ENCODE results near the gene MYL2.

MYL2 gene

DNA sequence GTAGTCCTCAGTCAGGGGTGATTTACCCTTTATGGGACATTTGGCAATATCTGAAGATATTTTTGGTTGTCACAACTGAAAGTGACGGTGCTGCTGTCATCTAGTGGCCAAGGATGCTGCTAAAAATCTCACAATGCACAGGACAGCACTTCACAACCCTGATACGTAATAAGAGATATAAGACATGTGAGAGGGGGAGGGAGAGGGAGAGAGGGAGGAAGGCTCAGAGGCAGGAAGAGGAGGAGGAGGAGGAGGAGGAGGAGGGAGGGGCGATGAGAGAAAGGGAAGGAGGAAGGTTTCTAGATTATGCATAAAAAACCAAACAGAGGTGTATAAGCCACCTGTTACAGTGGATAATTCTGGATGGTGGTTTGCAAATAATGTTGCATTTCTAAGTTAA lies 14.3 kb downstream of the MYL2 start:
- TF ChIP-seq TAF1 (IDR thresholded peaks at IDR 0.05; ENCODE audit: borderline replicate concordance, insufficient read depth, low read length) (no peak), SIN3A (IDR thresholded peaks at IDR 0.05; ENCODE audit: borderline replicate concordance, insufficient read depth, low read length) (no peak), FOXP2 (optimal IDR thresholded peaks at IDR 0.05; ENCODE audit: borderline replicate concordance, extremely low read depth, extremely low read length, insufficient read depth) (no peak), POLR2AphosphoS5 (IDR thresholded peaks at IDR 0.05; ENCODE audit: low read depth, low read length) (no peak)
- TF ChIP-seq, protein P1, sequence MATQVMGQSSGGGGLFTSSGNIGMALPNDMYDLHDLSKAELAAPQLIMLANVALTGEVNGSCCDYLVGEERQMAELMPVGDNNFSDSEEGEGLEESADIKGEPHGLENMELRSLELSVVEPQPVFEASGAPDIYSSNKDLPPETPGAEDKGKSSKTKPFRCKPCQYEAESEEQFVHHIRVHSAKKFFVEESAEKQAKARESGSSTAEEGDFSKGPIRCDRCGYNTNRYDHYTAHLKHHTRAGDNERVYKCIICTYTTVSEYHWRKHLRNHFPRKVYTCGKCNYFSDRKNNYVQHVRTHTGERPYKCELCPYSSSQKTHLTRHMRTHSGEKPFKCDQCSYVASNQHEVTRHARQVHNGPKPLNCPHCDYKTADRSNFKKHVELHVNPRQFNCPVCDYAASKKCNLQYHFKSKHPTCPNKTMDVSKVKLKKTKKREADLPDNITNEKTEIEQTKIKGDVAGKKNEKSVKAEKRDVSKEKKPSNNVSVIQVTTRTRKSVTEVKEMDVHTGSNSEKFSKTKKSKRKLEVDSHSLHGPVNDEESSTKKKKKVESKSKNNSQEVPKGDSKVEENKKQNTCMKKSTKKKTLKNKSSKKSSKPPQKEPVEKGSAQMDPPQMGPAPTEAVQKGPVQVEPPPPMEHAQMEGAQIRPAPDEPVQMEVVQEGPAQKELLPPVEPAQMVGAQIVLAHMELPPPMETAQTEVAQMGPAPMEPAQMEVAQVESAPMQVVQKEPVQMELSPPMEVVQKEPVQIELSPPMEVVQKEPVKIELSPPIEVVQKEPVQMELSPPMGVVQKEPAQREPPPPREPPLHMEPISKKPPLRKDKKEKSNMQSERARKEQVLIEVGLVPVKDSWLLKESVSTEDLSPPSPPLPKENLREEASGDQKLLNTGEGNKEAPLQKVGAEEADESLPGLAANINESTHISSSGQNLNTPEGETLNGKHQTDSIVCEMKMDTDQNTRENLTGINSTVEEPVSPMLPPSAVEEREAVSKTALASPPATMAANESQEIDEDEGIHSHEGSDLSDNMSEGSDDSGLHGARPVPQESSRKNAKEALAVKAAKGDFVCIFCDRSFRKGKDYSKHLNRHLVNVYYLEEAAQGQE (IDR thresholded peaks at IDR 0.05; ENCODE audit: insufficient read depth in 1 of 2, low read depth in 2 of 2, low read length in 2 of 2), result no peak

- TF ChIP-seq SIN3A (IDR thresholded peaks at IDR 0.05; ENCODE audit: borderline replicate concordance, insufficient read depth, low read length) (no peak), POLR2AphosphoS5 (IDR thresholded peaks at IDR 0.05; ENCODE audit: low read depth, low read length) (no peak)
Observed at GRCh38 chr12:110903511-110903910, 16.9 kb downstream of the MYL2 start.

DNA sequence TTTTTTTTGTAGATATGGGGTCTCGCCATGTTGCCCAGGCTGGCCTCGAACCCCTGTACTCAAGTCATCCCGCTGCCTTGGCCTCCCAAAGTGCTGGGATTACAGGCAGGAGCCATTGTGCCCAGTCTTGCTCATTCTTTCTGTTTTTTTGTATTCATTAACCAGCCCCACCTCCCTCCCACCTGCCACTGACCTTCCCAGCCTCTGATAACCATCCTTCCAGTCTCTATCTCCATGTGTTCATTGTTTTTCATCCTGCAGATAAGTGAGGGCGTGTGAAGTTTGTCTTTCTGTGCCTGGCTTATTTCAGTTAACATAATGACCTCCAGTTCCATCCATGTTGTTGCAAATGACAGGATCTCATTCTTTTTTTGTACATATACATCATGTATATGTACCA lies 19.0 kb downstream of the MYL2 start:
- TF ChIP-seq SIN3A (IDR thresholded peaks at IDR 0.05; ENCODE audit: borderline replicate concordance, insufficient read depth, low read length), result no peak
- TF ChIP-seq TAF1 (IDR thresholded peaks at IDR 0.05; ENCODE audit: borderline replicate concordance, insufficient read depth, low read length), result no peak
- no peak for TF ChIP-seq FOXP2 (optimal IDR thresholded peaks at IDR 0.05; ENCODE audit: borderline replicate concordance, extremely low read depth, extremely low read length, insufficient read depth)
- no peak for TF ChIP-seq POLR2AphosphoS5 (IDR thresholded peaks at IDR 0.05; ENCODE audit: low read depth, low read length)
- TF ChIP-seq, protein P1 (IDR thresholded peaks at IDR 0.05; ENCODE audit: insufficient read depth in 1 of 2, low read depth in 2 of 2, low read length in 2 of 2), result no peak

DNA sequence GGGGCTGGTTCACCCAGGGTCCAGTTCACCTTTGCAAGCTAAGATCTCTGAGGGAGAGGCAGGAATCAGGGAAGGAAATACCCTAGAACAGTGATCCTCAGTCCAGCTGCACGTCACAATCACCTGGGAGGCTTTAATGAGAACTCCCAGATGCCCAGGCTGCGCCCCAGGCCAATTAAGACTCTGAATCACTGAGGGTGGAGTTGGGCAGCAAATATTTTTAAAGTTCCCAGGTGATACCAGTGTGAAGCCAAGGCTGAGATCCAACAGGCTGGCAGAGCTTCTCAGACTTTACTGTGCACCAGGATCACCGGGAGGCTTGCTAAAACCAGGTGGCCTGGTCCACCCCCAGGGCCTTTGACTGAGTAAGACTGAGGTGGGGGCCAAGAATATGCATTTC lies 23.8 kb downstream of the MYL2 start:
- TF ChIP-seq SIN3A (IDR thresholded peaks at IDR 0.05; ENCODE audit: borderline replicate concordance, insufficient read depth, low read length) (no peak), POLR2AphosphoS5 (IDR thresholded peaks at IDR 0.05; ENCODE audit: low read depth, low read length) (no peak)
- TF ChIP-seq, protein P1 (IDR thresholded peaks at IDR 0.05; ENCODE audit: insufficient read depth in 1 of 2, low read depth in 2 of 2, low read length in 2 of 2), result no peak

GRCh38 chr12:110893956-110894355 lies 26.4 kb downstream of the MYL2 start:
- TF ChIP-seq SIN3A (IDR thresholded peaks at IDR 0.05; ENCODE audit: borderline replicate concordance, insufficient read depth, low read length) (no peak), POLR2AphosphoS5 (IDR thresholded peaks at IDR 0.05; ENCODE audit: low read depth, low read length) (no peak), FOXP2 (optimal IDR thresholded peaks at IDR 0.05; ENCODE audit: borderline replicate concordance, extremely low read depth, extremely low read length, insufficient read depth) (no peak), TAF1 (IDR thresholded peaks at IDR 0.05; ENCODE audit: borderline replicate concordance, insufficient read depth, low read length) (no peak)
- TF ChIP-seq, protein P1 (IDR thresholded peaks at IDR 0.05; ENCODE audit: insufficient read depth in 1 of 2, low read depth in 2 of 2, low read length in 2 of 2), result no peak

Measured in PFSK-1 (cell line).